Activated B cell treated with CpG ODN at 0.5 μM for 24 hours (primary cell): ENCODE results near the gene PADI6. TPM values are rescaled to one million over a fixed set of nuclear protein-coding genes. Genes with fewer than 3 reads are reported as not detected.

Experiments
- ATAC-seq: fragments of 200-7000 bp; cut with Tn5 transposase; one replicate; pipeline ENCODE4 v1.10.0; 2021; ENCODE audit warnings: low read depth, mild to moderate bottlenecking, moderate library complexity
- CTCF ChIA-PET: fragments of 350-600 bp; sonication (Branson Sonifier 250); formaldehyde crosslinking; loops from one replicate; lab custom pipeline; 2021; ENCODE audit warnings: antibody characterized with exemption; lab: Charles Lee
- POLR2A ChIA-PET: fragments of 350-600 bp; sonication (Branson Sonifier 250); formaldehyde crosslinking; loops from one replicate; lab custom pipeline; 2021; ENCODE audit warnings: antibody characterized with exemption; lab: Charles Lee
- DNase-seq: peaks from one replicate; pipeline ENCODE4 v3.0.0; 2022
- H3K27ac Mint-ChIP-seq: one replicate; pipeline ENCODE4 v1.8.0; 2020; ENCODE audit warnings: mixed read lengths
- H3K27me3 Mint-ChIP-seq: one replicate; pipeline ENCODE4 v1.8.0; 2021; ENCODE audit warnings: mixed read lengths
- H3K36me3 Mint-ChIP-seq: one replicate; pipeline ENCODE4 v1.8.0; 2021; ENCODE audit warnings: low read depth, mixed read lengths
- H3K4me1 Mint-ChIP-seq: one replicate; pipeline ENCODE4 v1.8.0; 2021; ENCODE audit warnings: mixed read lengths
- H3K4me3 Mint-ChIP-seq: one replicate; pipeline ENCODE4 v1.8.0; 2020; ENCODE audit warnings: mild to moderate bottlenecking, mixed read lengths
- H3K9me3 Mint-ChIP-seq: one replicate; pipeline ENCODE4 v1.8.0; 2020; ENCODE audit warnings: mixed read lengths
- CTCF ChIP-seq: fragments of 200-600 bp; IDR thresholded peaks from one replicate; pipeline ENCODE4 v1.8.0; 2022; ENCODE audit warnings: antibody characterized with exemption, mild to moderate bottlenecking
- intact Hi-C: fragments of 100-400 bp; cut with micrococcal nuclease; formaldehyde crosslinking; loops from one replicate; pipeline ENCODE4 v1.15.1; 2024
- total RNA-seq: library from RNA; stranded (reverse); gene quantifications from 2 replicates; pipeline ENCODE4 v1.2.3, GENCODE V29; 2022

PADI6 gene
- total RNA-seq, 1 donor from 2014 or later: not detected

GRCh38 chr1:17381161-17381560, 9.2 kb downstream of the PADI6 start:
- CTCF ChIA-PET: no interaction called here
- no peak for TF ChIP-seq CTCF
- Mint-ChIP-seq H3K27ac (no peak overlapping the region), H3K4me1 (no peaks in the 10 kb centered on the region), H3K9me3 (no peaks in the 10 kb centered on the region), H3K36me3 (no peaks in the 10 kb centered on the region), H3K4me3 (no peak overlapping the region), H3K27me3 (peaks cover 15% of the 10 kb centered on the region)
- POLR2A ChIA-PET: no interaction called here
- DNase-seq (no peak), ATAC-seq (no peak)
- intact Hi-C loops: no loop called here

GRCh38 chr1:17392199-17392740, 20.3 kb downstream of the PADI6 start:
- Mint-ChIP-seq H3K27me3 (peaks cover 1% of the 10 kb centered on the region), H3K4me1 (no peaks in the 10 kb centered on the region), H3K36me3 (no peaks in the 10 kb centered on the region), H3K9me3 (no peaks in the 10 kb centered on the region), H3K27ac (no peak overlapping the region), H3K4me3 (no peak overlapping the region)
- ChIA-PET CTCF (no interaction called here), POLR2A (no interaction called here)
- no peak for TF ChIP-seq CTCF
- DNase-seq: no peak
- intact Hi-C loops: no loop called here
- ATAC-seq: no peak

DNA sequence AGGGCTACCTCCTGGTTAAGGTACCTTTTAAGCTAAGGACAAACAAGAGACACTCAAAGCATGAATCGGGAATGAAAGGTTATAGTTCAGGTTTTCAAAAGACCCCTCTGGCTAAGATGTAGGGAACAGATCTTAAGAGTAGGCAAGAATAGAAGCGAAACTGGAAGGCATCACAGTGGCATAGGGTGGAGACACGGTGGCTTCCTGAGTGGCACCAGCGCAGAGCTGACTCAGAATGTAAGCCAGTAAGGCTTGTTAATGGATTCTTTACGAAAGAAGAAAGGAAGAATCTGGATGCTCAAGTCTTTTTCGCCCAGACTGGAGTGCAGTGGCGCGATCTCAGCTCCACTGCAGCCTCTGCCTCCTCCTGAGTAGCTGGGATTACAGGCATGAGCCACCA, 21.2 kb downstream of the PADI6 start:
- no peak overlapping the region for H3K4me3 Mint-ChIP-seq
- no peaks in the 10 kb centered on the region for H3K4me1 Mint-ChIP-seq
- H3K9me3 Mint-ChIP-seq: no peaks in the 10 kb centered on the region
- no peak for TF ChIP-seq CTCF
- ChIA-PET CTCF (no interaction called here), POLR2A (no interaction called here)
- peaks cover 1% of the 10 kb centered on the region for H3K27me3 Mint-ChIP-seq
- intact Hi-C loops: no loop called here
- ATAC-seq (no peak), DNase-seq (no peak)
- H3K27ac Mint-ChIP-seq: no peak overlapping the region
- H3K36me3 Mint-ChIP-seq: no peaks in the 10 kb centered on the region

DNA sequence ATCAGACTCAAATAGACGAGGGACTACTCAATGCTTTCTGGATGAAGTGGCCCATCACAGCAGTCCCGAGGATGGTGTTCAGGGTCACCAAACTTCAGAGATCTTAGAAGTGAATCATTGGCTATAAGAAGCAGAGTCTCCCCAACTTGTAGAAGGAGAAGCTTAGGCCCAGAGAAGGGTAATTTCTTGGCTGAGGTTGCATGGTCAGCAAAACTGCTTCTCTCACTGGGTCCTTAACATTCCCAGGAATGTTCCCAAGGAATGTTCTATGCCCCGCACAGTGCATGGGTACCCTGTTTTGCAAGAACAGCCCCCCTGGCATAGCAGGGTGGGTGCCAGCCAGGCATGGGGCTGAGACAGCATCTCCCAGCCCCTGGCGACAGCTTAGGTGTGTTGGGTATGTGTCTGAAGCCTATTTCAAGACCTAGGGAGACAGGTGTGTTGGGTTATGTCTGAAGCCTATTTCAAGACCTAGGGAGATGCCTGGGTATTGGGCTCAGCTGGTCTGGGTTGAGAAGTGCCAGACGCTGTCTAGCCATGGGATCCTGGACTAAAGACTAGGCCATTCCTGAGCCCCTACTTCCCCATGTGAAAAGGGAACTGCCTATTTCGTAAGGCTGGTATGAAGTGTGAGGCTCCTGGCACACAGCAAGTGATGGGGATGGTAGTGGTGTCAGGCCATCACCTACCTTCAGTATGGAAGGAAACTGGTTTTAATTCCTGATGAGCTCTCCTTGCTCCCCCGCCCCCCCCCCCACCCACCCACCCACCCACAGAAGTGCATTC, 26.1 kb downstream of the PADI6 start:
- intact Hi-C loops: no loop called here
- no peak for TF ChIP-seq CTCF
- Mint-ChIP-seq H3K4me1 (no peaks in the 10 kb centered on the region), H3K4me3 (no peak overlapping the region), H3K27me3 (peaks cover 1% of the 10 kb centered on the region), H3K27ac (no peak overlapping the region), H3K9me3 (no peaks in the 10 kb centered on the region), H3K36me3 (no peaks in the 10 kb centered on the region)
- ATAC-seq (no peak), DNase-seq (no peak)
- POLR2A ChIA-PET: no interaction called here
- CTCF ChIA-PET: no interaction called here

GRCh38 chr1:17400725-17401341, 28.8 kb downstream of the PADI6 start:
- Mint-ChIP-seq H3K9me3 (no peaks in the 10 kb centered on the region), H3K36me3 (peaks cover 3% of the 10 kb centered on the region), H3K4me1 (no peaks in the 10 kb centered on the region), H3K27me3 (no peaks in the 10 kb centered on the region), H3K27ac (no peak overlapping the region), H3K4me3 (no peak overlapping the region)
- TF ChIP-seq CTCF: no peak
- ChIA-PET POLR2A (no interaction called here), CTCF (no interaction called here)
- DNase-seq (no peak), ATAC-seq (no peak)
- intact Hi-C loops: loop anchor here (10.0 kb wide), 1 partner anchor 166 kb away; no protein-coding TSS in a partner anchor
